Sciatic nerve (tissue), 2 donors: ENCODE data around the gene TSPAN11. TPM values are rescaled to one million over a fixed set of nuclear protein-coding genes. Genes with fewer than 3 reads are reported as not detected.
"Not testable (repeated sequence)": the region's sequence is repeated elsewhere in the genome, so short reads cannot be mapped to it uniquely, and the experiment has no call there.

ENCODE experiments used
- ATAC-seq: fragments of 200-7000 bp; cut with Tn5 transposase; one replicate; pipeline ENCODE4 v1.9.1; 2020; ENCODE audit warnings: mild to moderate bottlenecking, moderate library complexity
- DNase-seq: peaks from one replicate; pipeline ENCODE4 v3.0.0-alpha.2; 2020; ENCODE audit warnings: low spot score
- intact Hi-C: fragments of 100-400 bp; cut with DNase I; formaldehyde crosslinking; loops from one replicate; pipeline ENCODE4 v1.14.2; 2022
- total RNA-seq: library from RNA; stranded (reverse); fragmentation: NEBNext Ultra II Directional; extraction: Animal tissue kit (Norgen Biotek cat#: 25700); gene quantifications from one replicate; pipeline ENCODE4 v1.2.1, GENCODE V29; 2021
- donor health status: DM: no; HTN: no; CAD: no.
- donor health status: DM: no; HTN: no; CAD: no.

The TSPAN11 gene
- total RNA-seq, 1 donor from 2014 or later: 29.7 TPM

DNA sequence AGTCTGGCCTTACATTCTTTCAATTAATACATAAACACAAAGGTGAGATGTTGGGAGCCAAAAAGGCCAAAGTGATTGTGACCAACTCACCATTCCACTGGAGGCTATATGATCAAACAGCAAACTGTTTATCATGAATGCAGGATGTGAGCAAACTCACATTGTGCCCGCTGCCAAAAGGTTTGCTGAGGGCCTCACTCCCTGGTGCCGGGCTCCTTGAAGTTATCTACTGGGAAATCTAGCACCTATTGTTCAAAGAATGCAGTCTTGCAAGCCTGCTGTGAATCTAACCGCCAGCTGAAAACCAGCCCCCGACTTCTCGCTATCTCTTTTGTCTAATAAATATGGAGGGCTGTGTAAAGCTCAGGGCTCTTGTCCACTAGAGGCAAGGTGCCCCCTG is 100.5 kb downstream of the TSPAN11 start:
- ATAC-seq, DNase-seq, intact Hi-C loops: not testable (repeated sequence)

DNA sequence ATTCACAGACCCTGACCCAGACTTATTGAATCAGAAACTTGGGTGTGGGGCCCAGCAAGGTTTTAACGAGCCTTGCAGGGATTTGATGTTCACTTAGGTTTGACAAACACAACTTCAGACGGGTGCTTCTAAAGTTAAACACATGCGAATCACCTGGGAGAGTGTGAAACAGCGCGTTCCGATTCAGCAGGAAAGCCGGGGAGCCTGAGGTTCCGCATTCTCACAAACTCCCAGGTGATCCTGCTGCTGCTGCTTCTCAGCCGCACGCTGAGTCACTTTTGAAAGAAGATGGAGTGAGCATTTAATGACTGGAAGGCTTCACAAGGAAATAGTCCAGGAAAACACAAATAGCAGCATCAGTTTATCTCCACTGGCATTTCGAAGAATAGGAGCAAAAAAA is 102.9 kb downstream of the TSPAN11 start:
- ATAC-seq: no peak
- intact Hi-C loops: no loop called here

DNA sequence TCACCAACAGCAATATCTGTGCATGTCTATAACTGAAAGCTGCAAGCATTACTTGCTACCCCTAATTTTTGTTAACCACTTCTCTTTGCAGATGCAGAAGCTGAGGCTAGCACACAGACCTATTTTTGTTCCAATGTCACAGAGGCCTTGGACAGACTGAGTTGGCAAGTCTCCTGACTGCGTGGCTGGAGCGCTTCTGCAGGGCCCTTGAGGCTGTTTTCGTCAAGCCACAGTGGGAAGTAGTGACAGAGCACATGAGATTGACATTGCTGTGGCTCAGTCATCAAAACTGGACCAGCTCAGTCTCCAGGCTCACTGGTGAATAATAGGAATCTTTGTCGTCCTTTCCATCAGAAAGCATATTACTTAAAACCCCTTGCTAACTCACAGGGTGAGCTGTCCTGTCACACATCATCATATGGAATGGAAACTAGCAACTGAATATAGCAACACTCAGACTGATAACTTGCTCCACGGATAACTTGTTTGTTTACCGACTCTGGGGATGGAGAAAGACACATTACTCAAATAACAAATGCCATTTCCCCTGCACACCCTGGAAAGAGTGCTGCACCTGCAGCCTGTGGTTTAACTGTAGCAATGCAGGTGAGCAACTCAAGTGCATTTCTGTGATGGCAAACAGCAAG is 103.5 kb downstream of the TSPAN11 start:
- DNase-seq: no peak
- peak; percentile 63 for ATAC-seq
- intact Hi-C loops: no loop called here

More for the DNA sequence above, 102.9 kb downstream of the TSPAN11 start:
- no peak for DNase-seq

DNA sequence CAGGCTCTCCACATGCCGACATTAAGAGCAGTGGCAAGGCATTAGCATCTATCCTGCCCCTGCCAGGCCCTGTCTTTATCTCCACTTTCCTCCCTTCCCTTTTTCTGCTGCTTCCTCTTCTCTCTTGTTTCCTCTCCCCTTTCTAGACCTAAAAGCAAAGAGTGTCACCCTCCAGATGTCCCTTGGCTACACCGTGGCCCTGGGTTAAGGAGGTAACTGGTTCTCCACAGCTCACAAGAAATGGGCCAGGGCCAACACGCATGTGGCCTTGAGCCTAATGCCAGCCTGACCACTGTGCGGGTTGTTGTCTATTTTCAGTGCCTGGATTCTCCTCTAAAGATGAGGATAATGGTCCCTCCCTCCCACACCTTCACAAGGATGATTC is 105.4 kb downstream of the TSPAN11 start:
- intact Hi-C loops: no loop called here
- ATAC-seq (no peak), DNase-seq (no peak)

DNA sequence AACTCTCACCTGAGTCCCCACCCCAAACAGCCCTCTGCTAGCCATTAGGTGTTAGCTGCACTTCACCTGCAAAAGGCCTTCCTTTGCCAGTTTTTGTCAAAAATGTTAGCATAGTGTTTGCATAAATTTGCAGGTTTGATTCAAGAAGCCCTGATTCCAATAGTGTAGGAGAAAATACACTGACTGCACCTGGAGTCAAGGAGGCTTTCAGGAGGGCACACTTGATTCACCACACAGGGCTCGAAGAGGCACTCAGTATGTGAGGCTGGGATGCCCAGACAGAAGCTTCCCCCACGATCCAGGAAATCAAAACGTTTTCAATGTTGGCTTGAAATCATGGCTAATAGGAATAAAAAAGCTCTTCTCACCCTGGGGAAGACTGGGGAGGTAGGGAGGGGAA is 106.6 kb downstream of the TSPAN11 start:
- DNase-seq (no peak), ATAC-seq (no peak)
- intact Hi-C loops: no loop called here

DNA sequence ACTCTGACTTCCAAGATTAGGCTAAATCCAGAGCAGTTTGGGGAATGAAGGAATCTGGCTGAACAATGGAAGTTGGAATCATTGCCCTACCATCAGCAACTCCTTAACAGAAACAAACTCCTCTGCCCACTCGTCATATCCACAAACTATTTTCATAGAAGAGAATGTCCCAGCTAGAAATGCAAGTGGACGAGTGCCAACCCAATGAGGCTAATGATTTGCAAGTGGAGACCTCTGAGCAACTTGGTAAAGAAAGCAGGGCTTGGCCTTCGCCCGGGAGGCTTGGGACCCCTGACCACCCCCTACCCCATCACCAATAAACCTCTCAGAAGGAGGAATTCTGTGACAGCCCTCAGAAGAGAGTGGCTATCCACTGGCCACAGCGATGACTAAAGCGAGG is 107.1 kb downstream of the TSPAN11 start:
- intact Hi-C loops: no loop called here
- no peak for ATAC-seq
- no peak for DNase-seq

DNA sequence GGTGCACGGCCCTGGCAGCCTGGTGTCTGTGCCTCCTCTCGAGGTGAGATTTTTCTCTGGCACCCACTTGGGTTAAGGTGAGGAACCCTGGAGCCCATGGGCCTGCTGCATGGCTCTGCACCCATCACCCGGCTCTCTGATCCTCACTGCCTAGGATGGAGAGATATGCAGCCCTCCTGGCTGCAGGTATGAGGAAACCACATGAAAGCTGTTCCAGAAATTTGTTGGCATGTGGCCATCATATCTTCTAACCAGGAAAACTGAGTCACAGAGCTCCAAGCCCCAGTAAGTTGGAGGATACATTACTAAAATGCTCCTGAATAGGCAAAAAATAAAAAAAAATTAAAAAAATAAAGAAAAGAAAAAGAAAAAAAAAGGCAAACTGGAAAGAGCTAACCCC is 107.8 kb downstream of the TSPAN11 start:
- DNase-seq (no peak), ATAC-seq (no peak)
- intact Hi-C loops: no loop called here

DNA sequence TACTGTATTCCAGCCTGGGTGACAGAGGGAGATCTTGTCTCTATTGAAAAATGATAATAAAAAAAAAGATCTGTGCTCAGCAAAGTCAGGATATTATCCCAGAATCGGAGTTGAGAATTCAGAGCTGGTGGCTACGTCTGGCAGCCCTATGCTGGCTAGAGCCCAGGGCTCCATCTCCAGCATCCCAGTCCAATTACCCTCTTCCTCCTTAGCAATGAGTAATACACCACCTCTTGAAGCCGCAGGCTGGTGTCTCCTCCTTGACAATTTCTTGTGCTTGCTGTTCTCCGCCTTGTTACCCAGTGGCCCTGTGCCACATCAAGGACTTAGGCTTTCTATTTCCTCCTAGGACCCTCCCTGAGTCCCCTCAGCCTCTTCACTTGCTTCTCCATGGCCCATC is 108.7 kb downstream of the TSPAN11 start:
- intact Hi-C loops: no loop called here
- ATAC-seq (no peak), DNase-seq (no peak)

DNA sequence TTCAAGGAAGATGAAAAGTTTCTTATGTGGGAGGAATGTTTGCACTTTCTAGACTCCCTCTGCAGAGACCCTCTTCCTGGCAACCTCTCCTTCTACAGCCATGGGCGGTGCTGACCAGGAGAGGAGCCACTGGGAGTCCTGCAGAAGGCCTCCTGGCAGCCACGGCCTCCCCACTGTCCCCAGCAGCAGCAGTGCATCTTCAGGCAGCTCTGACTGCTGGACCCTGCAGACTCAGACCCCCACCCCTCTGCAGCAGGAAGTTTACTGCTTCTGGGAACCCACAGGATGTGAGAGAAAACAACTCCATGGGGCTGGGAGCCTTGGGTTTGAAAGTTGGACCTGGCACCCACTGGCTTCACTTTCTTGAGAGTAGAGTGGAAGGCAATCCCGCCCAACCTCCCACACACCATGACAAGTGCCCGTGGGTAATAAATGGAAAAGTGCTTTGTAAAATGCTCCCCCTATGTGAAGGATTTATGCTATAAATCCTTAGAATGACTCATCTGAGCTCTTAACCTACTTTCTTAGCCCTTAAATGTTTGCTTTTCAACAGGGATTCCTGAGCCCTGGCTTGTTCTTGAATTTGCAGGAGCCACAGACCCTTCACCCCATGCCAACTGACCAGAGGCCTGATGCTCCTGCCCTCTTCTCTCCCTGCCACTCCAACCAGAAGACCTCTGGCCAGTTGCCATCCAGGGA is 109.6 kb downstream of the TSPAN11 start:
- ATAC-seq: no peak
- intact Hi-C loops: no loop called here
- no peak for DNase-seq

DNA sequence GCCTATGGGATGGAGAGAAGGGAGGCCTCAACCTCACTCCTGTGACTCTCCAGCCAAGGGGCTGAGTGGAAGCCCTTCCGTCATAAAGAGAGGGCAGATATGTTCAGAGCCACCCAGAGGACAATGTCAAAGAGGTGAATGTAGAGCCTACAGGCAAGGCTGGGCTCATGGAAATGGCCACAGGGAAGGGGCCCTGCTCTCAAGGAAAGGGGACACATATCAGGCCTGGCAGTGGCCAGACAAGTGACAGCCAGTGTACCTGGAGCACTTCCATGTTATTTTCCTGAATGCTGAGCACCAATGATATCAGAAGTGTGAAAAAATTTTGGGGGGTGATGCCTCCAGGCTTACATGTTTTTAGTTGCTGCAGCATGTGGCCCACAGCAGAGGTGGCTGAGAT is 110.5 kb downstream of the TSPAN11 start:
- intact Hi-C loops: no loop called here
- DNase-seq: no peak
- no peak for ATAC-seq

DNA sequence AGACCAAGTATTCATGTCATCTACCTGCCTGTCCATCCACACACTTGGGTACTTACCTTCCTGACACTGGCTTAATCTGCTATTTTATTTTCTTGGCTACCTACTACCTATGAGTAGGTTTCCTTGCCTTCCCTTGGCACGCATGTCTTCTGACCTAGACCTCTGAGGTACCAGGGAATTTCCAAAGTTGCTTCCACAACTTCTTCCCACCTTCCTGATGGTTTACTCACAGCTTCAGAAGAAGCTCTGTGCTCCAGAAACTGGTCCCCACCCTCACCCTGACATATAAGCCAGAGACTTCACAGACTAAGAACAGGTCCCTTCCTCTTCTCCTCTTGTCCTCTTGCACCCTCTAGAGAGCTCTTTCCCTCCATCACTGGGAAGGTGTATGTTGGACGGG is 111.4 kb downstream of the TSPAN11 start:
- DNase-seq: no peak
- ATAC-seq: no peak
- intact Hi-C loops: no loop called here

DNA sequence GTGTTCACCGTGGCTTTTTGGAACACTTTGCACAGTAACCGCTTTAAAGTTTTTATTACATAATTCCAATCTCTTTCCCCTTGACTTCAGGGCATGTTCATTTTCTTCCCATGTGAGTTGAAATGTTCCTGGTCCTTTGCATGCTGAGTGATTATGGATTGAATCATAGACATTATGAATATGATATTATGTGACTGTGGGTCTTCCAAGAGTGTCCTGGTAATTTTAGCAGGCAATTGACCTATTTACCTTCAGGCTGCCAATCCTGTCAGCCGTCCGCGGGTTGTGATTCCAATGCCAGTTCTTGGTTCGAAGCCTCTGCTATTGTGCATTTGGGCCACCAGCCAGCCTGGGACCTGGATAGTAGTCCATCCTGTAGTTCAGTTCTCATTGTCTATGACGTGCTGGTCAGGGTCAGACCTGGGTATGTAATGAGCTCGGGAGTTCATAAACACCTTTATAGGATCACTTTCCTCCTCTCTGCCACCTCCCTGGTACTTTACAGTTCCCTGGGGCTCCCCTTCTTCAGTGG is 114.6 kb downstream of the TSPAN11 start:
- no peak for DNase-seq
- ATAC-seq: no peak
- intact Hi-C loops: no loop called here

Other genes with a start within 250 kb of the TSPAN11 start
- 50.6 TPM for gene IPO8, start 230.9 kb upstream of the TSPAN11 start, total RNA-seq
- 50.8 TPM for gene CAPRIN2, start 171.8 kb upstream of the TSPAN11 start, total RNA-seq
- 15.6 TPM for gene DDX11, start 147.1 kb downstream of the TSPAN11 start, total RNA-seq